ENCODE results near the gene KLF6. TPM values are rescaled to one million over a fixed set of nuclear protein-coding genes. Genes with fewer than 3 reads are reported as not detected.

KLF6 gene
- total and polyA plus RNA-seq, 9 of the 15 experiments (the other 6 are each of a cell fraction or from before 2014, with no cell fraction given) = 3.2 to 23.9 (median 8.0) TPM

GRCh38 chr10:3785251-3785850 is 342 bp upstream of the KLF6 start (continued):
- TF ChIP-seq PBX2 (CRISPR knock-in tag; IDR thresholded peaks at IDR 0.05; ENCODE audit: low read depth) (no peak), PBX2 (tag; conservative IDR thresholded peaks at IDR 0.05; ENCODE audit: low read depth) (no peak), POLR2A (conservative IDR thresholded peaks at IDR 0.05) (peak; percentile 88), FOXP4 (CRISPR knock-in tag; IDR thresholded peaks at IDR 0.05; ENCODE audit: borderline replicate concordance) (no peak), PURB (CRISPR knock-in tag; IDR thresholded peaks at IDR 0.05; ENCODE audit: low read depth) (no peak), ETS2 (tag; IDR thresholded peaks at IDR 0.05; ENCODE audit: borderline replicate concordance, poor library complexity, severe bottlenecking) (no peak), MCM2 (IDR thresholded peaks at IDR 0.05; ENCODE audit: low read depth) (no peak), ZNF592 (IDR thresholded peaks at IDR 0.05) (no peak), PML (IDR thresholded peaks at IDR 0.05; ENCODE audit: low read length) (peak; percentile 76), CHD2 (IDR thresholded peaks at IDR 0.05; ENCODE audit: low read depth, low read length) (peak; percentile 76)

All from K562 (cell line).